Mesendoderm (in vitro differentiated cells): Measurements from ENCODE around the gene EFEMP2.

Experiments used
- DNase-seq: peaks from one replicate; pipeline ENCODE4 v3.0.0; 2013
- H2AK5ac ChIP-seq: 2 replicates; pipeline ENCODE4 v1.6.1; 2013; ENCODE audit warnings: low read length, inconsistent platforms
- H2BK120ac ChIP-seq: 2 replicates; pipeline ENCODE4 v1.6.1; 2013; ENCODE audit warnings: low read depth, mild to moderate bottlenecking, low read length, moderate library complexity, mixed read lengths
- H2BK15ac ChIP-seq: replicated peaks from 2 replicates; pipeline ENCODE4 v1.6.1; 2013; ENCODE audit warnings: low read depth, mild to moderate bottlenecking, moderate library complexity
- H2BK5ac ChIP-seq: 2 replicates; pipeline ENCODE4 v1.6.1; 2013; ENCODE audit warnings: low read length, inconsistent platforms
- H3K18ac ChIP-seq: 2 replicates; pipeline ENCODE4 v1.6.1; 2013; ENCODE audit warnings: mild to moderate bottlenecking, low read length, mixed read lengths
- H3K23ac ChIP-seq: one replicate; pipeline ENCODE4 v1.6.1; 2013; ENCODE audit warnings: low read length
- H3K27ac ChIP-seq: 2 replicates; pipeline ENCODE4 v1.5.1; 2013; ENCODE audit warnings: low read depth, mild to moderate bottlenecking, inconsistent platforms, low read length, moderate library complexity
- H3K27me3 ChIP-seq: 2 replicates; pipeline ENCODE4 v1.6.1; 2013; ENCODE audit warnings: low read length, control low read depth, mild to moderate bottlenecking, inconsistent platforms; ENCODE audit not compliant: insufficient read depth, poor library complexity
- H3K36me3 ChIP-seq: 2 replicates; pipeline ENCODE4 v1.6.1; 2013; ENCODE audit warnings: low read length, inconsistent platforms; ENCODE audit not compliant: control insufficient read depth, insufficient read depth
- H3K4ac ChIP-seq: one replicate; pipeline ENCODE4 v1.6.1; 2013; ENCODE audit warnings: low read depth, mild to moderate bottlenecking, low read length, moderate library complexity
- H3K4me1 ChIP-seq: 2 replicates; pipeline ENCODE4 v1.6.1; 2013; ENCODE audit warnings: low read depth, low read length, inconsistent platforms; ENCODE audit not compliant: control insufficient read depth
- H3K4me2 ChIP-seq: 2 replicates; pipeline ENCODE4 v1.6.1; 2013; ENCODE audit warnings: low read length
- H3K4me3 ChIP-seq: 2 replicates; pipeline ENCODE4 v1.5.1; 2013; ENCODE audit warnings: mild to moderate bottlenecking, low read length
- H3K56ac ChIP-seq: one replicate; pipeline ENCODE4 v1.6.1; 2013; ENCODE audit warnings: low read length
- H3K79me1 ChIP-seq: 2 replicates; pipeline ENCODE4 v1.6.1; 2013; ENCODE audit warnings: low read length, inconsistent platforms
- H3K79me2 ChIP-seq: 2 replicates; pipeline ENCODE4 v1.6.1; 2013; ENCODE audit warnings: mild to moderate bottlenecking, low read length; ENCODE audit not compliant: control insufficient read depth, insufficient read depth
- H3K9ac ChIP-seq: 2 replicates; pipeline ENCODE4 v1.6.1; 2013; ENCODE audit warnings: low read length, inconsistent platforms
- H4K5ac ChIP-seq: one replicate; pipeline ENCODE4 v1.6.1; 2013; ENCODE audit warnings: low read length
- H4K8ac ChIP-seq: one replicate; pipeline ENCODE4 v1.6.1; 2013; ENCODE audit warnings: low read depth, mild to moderate bottlenecking, control low read depth, low read length, moderate library complexity
- WGBS: extraction: QIAGEN DNeasy Blood & Tissue Kit; methylation state at CpG from one replicate; pipeline ENCODE4 v1.1.7; 2013; ENCODE audit warnings: low lambda C conversion rate, missing lambda C conversion rate; ENCODE audit not compliant: insufficient coverage; ENCODE audit errors: extremely low coverage; 5-methylcytosine and 5-hydroxymethylcytosine counted together

The EFEMP2 gene

DNA sequence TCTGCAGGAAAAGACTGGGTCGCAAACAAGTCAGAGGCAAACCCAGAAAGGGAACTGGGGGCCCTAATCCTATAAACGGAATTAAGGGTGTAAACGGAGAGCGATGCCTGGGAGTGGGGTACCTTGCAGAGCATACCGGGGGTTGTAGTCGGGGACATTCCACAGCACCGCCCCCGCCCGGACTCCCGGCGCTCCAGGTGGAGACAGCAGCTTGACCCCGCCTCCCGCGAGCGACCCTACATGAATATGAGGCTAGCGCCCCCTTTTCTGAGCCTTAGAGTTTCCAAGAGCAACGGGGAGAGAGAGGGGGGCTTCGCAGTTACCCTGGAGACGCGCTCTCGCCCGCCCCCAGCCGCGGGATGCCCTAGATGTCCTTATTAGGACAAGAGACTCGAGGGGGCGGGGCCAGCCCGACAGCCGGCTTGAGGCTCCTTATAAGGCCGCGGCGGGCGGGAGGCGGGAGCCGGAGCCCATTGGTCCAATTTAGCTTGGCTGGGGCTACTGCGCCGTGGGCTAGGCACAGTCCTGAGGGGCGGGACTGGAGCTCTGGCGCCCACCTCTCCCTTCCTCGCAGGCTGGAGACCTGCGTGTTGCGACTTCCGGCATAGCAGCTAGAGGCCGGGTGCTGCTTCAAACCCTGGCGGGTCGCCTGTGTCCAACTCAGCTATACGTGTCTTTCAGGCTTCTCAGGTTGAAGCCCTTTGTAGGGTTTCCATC is 13.3 kb downstream of the EFEMP2 start:
- peaks cover 22% of the 10 kb centered on the region for H3K36me3 ChIP-seq
- H3K4ac ChIP-seq, result peak overlapping the region; percentile 85
- WGBS, result no CpG with 5 or more reads among the region's 46 CpGs
- peak overlapping the region; percentile 64 for H2BK5ac ChIP-seq
- H3K79me1 ChIP-seq, result peaks cover 31% of the 10 kb centered on the region
- peak overlapping the region; percentile 46 for H3K18ac ChIP-seq
- H3K4me1 ChIP-seq, result peaks cover 3% of the 10 kb centered on the region
- no peak overlapping the region for H2BK15ac ChIP-seq
- H3K56ac ChIP-seq, result peak overlapping the region; percentile 94
- H3K79me2 ChIP-seq, result peaks cover 42% of the 10 kb centered on the region
- no peaks in the 10 kb centered on the region for H3K27me3 ChIP-seq
- peak overlapping the region; percentile 100 for H3K4me2 ChIP-seq
- peak overlapping the region; percentile 3 for H3K23ac ChIP-seq
- peak overlapping the region; percentile 65 for H3K4me3 ChIP-seq
- H2AK5ac ChIP-seq, result no peak overlapping the region
- H4K8ac ChIP-seq, result no peak overlapping the region
- peak overlapping the region; percentile 39 for H2BK120ac ChIP-seq
- peak overlapping the region; percentile 83 for H3K9ac ChIP-seq
- no peak overlapping the region for H4K5ac ChIP-seq
- peak; percentile 100 for DNase-seq
- H3K27ac ChIP-seq, result peak overlapping the region; percentile 87

GRCh38 chr11:65858681-65859087 is 13.9 kb downstream of the EFEMP2 start:
- Histone ChIP-seq H3K36me3 (peaks cover 23% of the 10 kb centered on the region), H2BK5ac (peak overlapping the region; percentile 88), H4K5ac (no peak overlapping the region), H3K56ac (peak overlapping the region; percentile 94), H2BK15ac (no peak overlapping the region), H2BK120ac (no peak overlapping the region), H3K27me3 (no peaks in the 10 kb centered on the region), H3K4me2 (peak overlapping the region; percentile 100), H3K4ac (no peak overlapping the region), H4K8ac (no peak overlapping the region), H3K18ac (peak overlapping the region; percentile 41), H3K27ac (peak overlapping the region; percentile 69), H3K79me2 (peaks cover 45% of the 10 kb centered on the region), H3K79me1 (peaks cover 35% of the 10 kb centered on the region), H3K9ac (peak overlapping the region; percentile 76), H3K23ac (no peak overlapping the region), H2AK5ac (no peak overlapping the region), H3K4me3 (peak overlapping the region; percentile 65), H3K4me1 (peaks cover 3% of the 10 kb centered on the region)
- no CpG with 5 or more reads among the region's 10 CpGs for WGBS
- peak; percentile 49 for DNase-seq

GRCh38 chr11:65857853-65858680 is 14.5 kb downstream of the EFEMP2 start, which contains the start of gene CFL1:
Gene CFL1, minus strand, starts transcription at chr11:65858180. Its CDS starts 81 bp downstream, at chr11:65858099.
- Histone ChIP-seq H2BK15ac (no peak within 1 kb of the TSS), H3K4ac (peak within 1 kb of the TSS; percentile 85), H3K18ac (peak within 1 kb of the TSS; percentile 96), H4K5ac (no peak within 1 kb of the TSS), H3K4me3 (peak within 1 kb of the TSS; percentile 65), H4K8ac (peak within 1 kb of the TSS; percentile 60), H2AK5ac (peak within 1 kb of the TSS; percentile 45), H3K36me3 (peaks cover 23% of the 10 kb centered on the region), H3K4me1 (peaks cover 3% of the 10 kb centered on the region), H3K56ac (peak within 1 kb of the TSS; percentile 99), H3K79me2 (peaks cover 45% of the 10 kb centered on the region), H3K27ac (peak within 1 kb of the TSS; percentile 98), H3K9ac (peak within 1 kb of the TSS; percentile 98), H3K4me2 (peak within 1 kb of the TSS; percentile 100), H3K79me1 (peaks cover 33% of the 10 kb centered on the region), H3K27me3 (no peaks in the 10 kb centered on the region), H2BK5ac (peak within 1 kb of the TSS; percentile 88), H3K23ac (no peak within 1 kb of the TSS), H2BK120ac (peak within 1 kb of the TSS; percentile 3)
- WGBS, result no CpG with 5 or more reads among the region's 92 CpGs
- DNase-seq, result peak; percentile 99

DNA sequence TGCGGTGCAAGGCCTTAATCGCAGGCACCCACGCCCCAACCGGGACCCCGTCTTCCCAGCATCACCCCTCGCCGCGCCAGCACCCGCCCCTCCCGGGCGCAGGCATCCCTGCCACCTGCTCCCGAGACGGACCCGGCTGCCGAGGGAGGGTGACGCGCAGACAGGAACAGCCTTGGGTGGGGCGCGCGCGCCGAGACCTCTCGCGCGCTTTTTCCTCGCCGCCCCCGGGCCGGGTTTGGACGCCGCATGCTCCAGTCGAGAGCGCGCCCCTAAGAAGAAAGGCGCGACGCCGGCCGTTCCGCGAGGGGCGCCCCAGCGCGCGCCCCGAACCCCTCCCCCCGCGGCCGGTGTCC is 15.1 kb downstream of the EFEMP2 start:
- H2BK5ac ChIP-seq, result peak overlapping the region; percentile 76
- H3K4me1 ChIP-seq, result peaks cover 3% of the 10 kb centered on the region
- H3K4me2 ChIP-seq, result peak overlapping the region; percentile 22
- peaks cover 23% of the 10 kb centered on the region for H3K36me3 ChIP-seq
- WGBS, result no CpG with 5 or more reads among the region's 49 CpGs
- H3K56ac ChIP-seq, result peak overlapping the region; percentile 99
- H4K5ac ChIP-seq, result no peak overlapping the region
- H3K4me3 ChIP-seq, result peak overlapping the region; percentile 48
- peak overlapping the region; percentile 96 for H3K18ac ChIP-seq
- H4K8ac ChIP-seq, result peak overlapping the region; percentile 60
- peak overlapping the region; percentile 98 for H3K9ac ChIP-seq
- peak overlapping the region; percentile 98 for H3K27ac ChIP-seq
- H2AK5ac ChIP-seq, result peak overlapping the region; percentile 45
- H3K4ac ChIP-seq, result peak overlapping the region; percentile 85
- H3K27me3 ChIP-seq, result no peaks in the 10 kb centered on the region
- H2BK120ac ChIP-seq, result peak overlapping the region; percentile 3
- H2BK15ac ChIP-seq, result no peak overlapping the region
- H3K23ac ChIP-seq, result no peak overlapping the region
- H3K79me2 ChIP-seq, result peaks cover 45% of the 10 kb centered on the region
- peaks cover 32% of the 10 kb centered on the region for H3K79me1 ChIP-seq
- DNase-seq, result no peak

DNA sequence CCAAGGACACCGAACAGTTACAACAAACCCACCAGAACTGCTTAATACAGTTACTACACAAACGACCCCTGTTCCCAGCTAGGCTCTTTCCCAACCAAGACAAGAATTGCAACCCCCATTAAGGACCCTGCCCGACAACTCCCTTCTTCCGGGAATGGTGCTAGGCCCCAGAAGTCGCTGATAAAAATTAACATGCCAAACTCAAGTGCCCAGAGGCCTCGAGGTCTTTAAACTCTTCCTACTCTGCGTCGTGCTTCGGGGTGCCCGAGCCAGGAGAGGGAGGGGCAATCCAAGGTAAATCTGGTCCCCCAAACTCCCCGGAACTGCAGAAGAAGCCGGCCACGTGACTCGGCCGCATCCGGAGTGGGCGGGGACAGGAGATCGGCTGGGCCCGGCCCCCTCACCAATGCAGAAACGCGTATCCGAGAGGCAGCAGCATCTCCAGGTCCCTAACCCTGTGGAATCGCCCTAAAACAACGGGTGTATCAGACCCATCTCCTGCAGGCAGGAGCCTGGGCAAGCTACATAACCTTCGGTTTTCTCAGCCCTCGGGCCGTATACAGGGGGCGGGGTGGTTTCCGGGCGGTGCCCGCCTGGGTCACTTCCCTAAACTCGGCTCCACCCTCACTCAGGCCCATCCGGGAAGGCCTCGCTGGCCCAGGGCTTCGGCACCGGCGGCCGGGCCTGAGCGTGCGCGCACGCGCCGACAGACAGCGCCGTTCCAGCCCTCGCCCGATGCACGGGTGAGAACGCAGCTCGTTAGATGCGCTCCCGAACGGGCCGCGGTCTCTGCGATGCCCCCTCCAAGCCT is 15.7 kb downstream of the EFEMP2 start:
- Histone ChIP-seq H3K27ac (peak overlapping the region; percentile 98), H4K8ac (peak overlapping the region; percentile 60)

More for the DNA sequence above, 15.7 kb downstream of the EFEMP2 start:
- H3K9ac ChIP-seq, result peak overlapping the region; percentile 98
- WGBS, result no CpG with 5 or more reads among the region's 57 CpGs
- H3K18ac ChIP-seq, result peak overlapping the region; percentile 96
- H2AK5ac ChIP-seq, result peak overlapping the region; percentile 45
- H3K36me3 ChIP-seq, result peaks cover 23% of the 10 kb centered on the region
- H2BK15ac ChIP-seq, result no peak overlapping the region
- H3K79me2 ChIP-seq, result peaks cover 45% of the 10 kb centered on the region
- no peak overlapping the region for H4K5ac ChIP-seq
- peak overlapping the region; percentile 48 for H3K4me3 ChIP-seq
- peak overlapping the region; percentile 99 for H3K56ac ChIP-seq
- H3K4me1 ChIP-seq, result peaks cover 3% of the 10 kb centered on the region
- DNase-seq, result peak; percentile 76
- H3K23ac ChIP-seq, result no peak overlapping the region
- peak overlapping the region; percentile 85 for H3K4ac ChIP-seq
- H3K27me3 ChIP-seq, result no peaks in the 10 kb centered on the region
- peak overlapping the region; percentile 76 for H2BK5ac ChIP-seq
- H3K79me1 ChIP-seq, result peaks cover 29% of the 10 kb centered on the region
- H3K4me2 ChIP-seq, result peak overlapping the region; percentile 71
- H2BK120ac ChIP-seq, result no peak overlapping the region
